GM12873 (cell line): Measurements from ENCODE around the gene SYNJ2.

Experiments used
- CTCF ChIP-seq: IDR thresholded peaks from 2 replicates; pipeline ENCODE4 v1.5.1; 2012; ENCODE audit warnings: low read depth, mild to moderate bottlenecking, moderate library complexity, low read length, control low read depth; ENCODE audit not compliant: insufficient read depth; ENCODE audit errors: missing control alignments

SYNJ2 gene

GRCh38 chr6:157998707-157999167 lies 17.1 kb downstream of the SYNJ2 start:
- no peak for TF ChIP-seq CTCF

- TF ChIP-seq CTCF, result no peak
These were observed 17.7 kb downstream of the SYNJ2 start for GRCh38 chr6:157999168-158000051.

- no peak for TF ChIP-seq CTCF
These were observed 19.1 kb downstream of the SYNJ2 start for GRCh38 chr6:158000530-158001307.

- TF ChIP-seq CTCF, result no peak
These were observed 20.7 kb downstream of the SYNJ2 start for GRCh38 chr6:158002249-158002950.

- no peak for TF ChIP-seq CTCF
These were observed 21.5 kb downstream of the SYNJ2 start for GRCh38 chr6:158002951-158003853.

GRCh38 chr6:158003910-158004700 lies 22.4 kb downstream of the SYNJ2 start:
- TF ChIP-seq CTCF, result no peak
